Measurements from ENCODE around the gene FBXL4.

Gene FBXL4

GRCh38 chr6:98836025-98836961 lies 111.5 kb downstream of the FBXL4 start:
- DNase-seq (ENCODE audit: low read depth) = no peak
- TF ChIP-seq CTCF (conservative IDR thresholded peaks at IDR 0.05; ENCODE audit: low read depth, low read length) = no peak
- no peak overlapping the region for H3K4me3 ChIP-seq (ENCODE audit: low read depth, low read length)

GRCh38 chr6:98835149-98836024 lies 112.4 kb downstream of the FBXL4 start:
- TF ChIP-seq CTCF (conservative IDR thresholded peaks at IDR 0.05; ENCODE audit: low read depth, low read length) = no peak
- H3K4me3 ChIP-seq (ENCODE audit: low read depth, low read length) = peak overlapping the region; percentile 4

GRCh38 chr6:98834060-98835031 lies 113.4 kb downstream of the FBXL4 start, which contains the start of gene POU3F2:
TSS of gene POU3F2 (plus strand) at chr6:98834574. CDS start at chr6:98834874, 300 bp downstream.
- peak; percentile 81 for DNase-seq (ENCODE audit: low read depth)
- H3K4me3 ChIP-seq (ENCODE audit: low read depth, low read length) = peak within 1 kb of the TSS; percentile 50
- TF ChIP-seq CTCF (conservative IDR thresholded peaks at IDR 0.05; ENCODE audit: low read depth, low read length) = no peak

More at GRCh38 chr6:98835149-98836024, 112.4 kb downstream of the FBXL4 start:
- DNase-seq (ENCODE audit: low read depth) = no peak

GRCh38 chr6:98833307-98834059 lies 114.3 kb downstream of the FBXL4 start:
- peak overlapping the region; percentile 47 for H3K4me3 ChIP-seq (ENCODE audit: low read depth, low read length)
- no peak for TF ChIP-seq CTCF (conservative IDR thresholded peaks at IDR 0.05; ENCODE audit: low read depth, low read length)
- DNase-seq (ENCODE audit: low read depth) = peak; percentile 43

GRCh38 chr6:98833057-98833306 lies 114.8 kb downstream of the FBXL4 start:
- peak overlapping the region; percentile 47 for H3K4me3 ChIP-seq (ENCODE audit: low read depth, low read length)
- TF ChIP-seq CTCF (conservative IDR thresholded peaks at IDR 0.05; ENCODE audit: low read depth, low read length) = no peak
- DNase-seq (ENCODE audit: low read depth) = no peak

Measured in choroid plexus epithelial cell (primary cell).